Stimulated activated CD8-positive, alpha-beta memory T cell treated with anti-CD3 and anti-CD28 coated beads, Interleukin-2, amount 100 ng/mL, for 1 hour (primary cell): Measurements from ENCODE around the gene ADAMTSL2.

ENCODE experiments used
- DNase-seq, 2 donors: peaks; one replicate each; pipeline ENCODE4 v3.0.0-alpha.2; 2020; ENCODE audit warnings: low read depth in 2 of 2

ADAMTSL2 gene

GRCh38 chr9:133499892-133500270 lies 34.6 kb upstream of the ADAMTSL2 start:
- no peak for DNase-seq

- DNase-seq = no peak
Measured at GRCh38 chr9:133502112-133502511, 32.4 kb upstream of the ADAMTSL2 start.

- DNase-seq = no peak
Measured at GRCh38 chr9:133505186-133505830, 29.2 kb upstream of the ADAMTSL2 start.

GRCh38 chr9:133505901-133506652 lies 28.4 kb upstream of the ADAMTSL2 start:
- no peak for DNase-seq

- no peak for DNase-seq
Measured at GRCh38 chr9:133506653-133507038, 27.9 kb upstream of the ADAMTSL2 start.

GRCh38 chr9:133507246-133507965 lies 27.1 kb upstream of the ADAMTSL2 start:
- DNase-seq = no peak

- DNase-seq = no peak
Measured at GRCh38 chr9:133508046-133508445, 26.5 kb upstream of the ADAMTSL2 start.

GRCh38 chr9:133509179-133510083 lies 25.1 kb upstream of the ADAMTSL2 start:
- DNase-seq = no peak

- no peak for DNase-seq
Measured at GRCh38 chr9:133510926-133511505, 23.5 kb upstream of the ADAMTSL2 start.

GRCh38 chr9:133511607-133512006 lies 22.9 kb upstream of the ADAMTSL2 start:
- DNase-seq = no peak

GRCh38 chr9:133512253-133513213 lies 22.0 kb upstream of the ADAMTSL2 start:
- DNase-seq = no peak

- no peak for DNase-seq
Measured at GRCh38 chr9:133513214-133514100, 21.0 kb upstream of the ADAMTSL2 start.

- DNase-seq = no peak
Measured at GRCh38 chr9:133514460-133515239, 19.9 kb upstream of the ADAMTSL2 start.

GRCh38 chr9:133515240-133515610 lies 19.3 kb upstream of the ADAMTSL2 start:
- no peak for DNase-seq

- no peak for DNase-seq
Measured at GRCh38 chr9:133515615-133516255, 18.8 kb upstream of the ADAMTSL2 start.

- no peak for DNase-seq
Measured at GRCh38 chr9:133516256-133516960, 18.1 kb upstream of the ADAMTSL2 start.

GRCh38 chr9:133516961-133517350 lies 17.5 kb upstream of the ADAMTSL2 start:
- no peak for DNase-seq
